ENCODE results near the gene ZNF764. TPM values are rescaled to one million over a fixed set of nuclear protein-coding genes. Genes with fewer than 3 reads are reported as not detected.

Gene ZNF764
- total and polyA plus RNA-seq, 2 experiments from 2014 or later: 5.6 to 12.9 TPM

DNA sequence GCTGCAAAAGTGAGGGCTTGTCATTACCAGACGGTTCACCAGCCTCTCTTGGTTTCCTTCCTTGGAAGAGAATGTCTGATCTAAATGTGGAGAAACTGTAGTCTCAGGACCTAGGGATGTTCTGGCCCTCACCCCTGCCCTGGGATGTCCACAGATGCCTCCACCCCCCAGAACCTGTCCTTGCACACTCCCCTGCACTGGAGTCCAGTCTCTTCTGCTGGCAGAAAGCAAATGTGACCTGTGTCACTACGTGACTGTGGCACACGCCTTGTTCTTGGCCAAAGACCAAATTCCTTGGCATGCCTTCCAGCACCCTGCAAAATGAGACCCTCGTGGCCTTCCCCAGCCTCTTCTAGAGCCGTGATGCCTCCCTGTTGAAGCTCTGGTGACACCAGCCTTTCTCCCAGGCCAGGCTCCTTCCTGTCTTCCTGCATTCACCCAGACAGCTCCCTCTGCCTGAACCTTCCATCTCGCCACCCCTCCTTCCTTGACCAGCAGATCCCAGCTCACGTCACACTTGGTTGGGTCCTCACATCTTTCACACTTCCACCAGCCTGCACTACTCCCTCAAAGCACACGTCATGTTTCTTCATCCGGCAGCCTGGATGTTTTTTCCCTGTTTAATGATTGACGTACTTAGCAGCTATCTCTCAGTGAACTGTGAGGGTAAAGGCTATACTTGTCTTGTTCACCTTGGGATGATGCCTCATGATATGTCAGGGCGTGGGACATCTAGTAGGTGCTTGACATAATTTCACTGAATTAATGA, 36.1 kb downstream of the ZNF764 start:
- Mint-ChIP-seq H3K27ac (no peak overlapping the region), H3K27me3 (ENCODE audit: insufficient read depth, low read depth, poor library complexity) (peaks cover 9% of the 10 kb centered on the region), H3K4me1 (peaks cover 3% of the 10 kb centered on the region), H3K9me3 (no peaks in the 10 kb centered on the region; the same call in 2 of the 3 replicates), H3K36me3 (ENCODE audit: low read depth) (peaks cover 3% of the 10 kb centered on the region), H3K4me3 (no peak overlapping the region; the same call in 2 of the 3 replicates)
- H3K4me1 ChIP-seq (ENCODE audit: insufficient read depth): peaks cover 5% of the 10 kb centered on the region; the same call in 1 of the 2 replicates
- no peaks in the 10 kb centered on the region for H3K36me3 ChIP-seq (ENCODE audit: insufficient read depth)
- 0 out of 2 replicates have a peak, but pooled peaks cover 10% of the 10 kb centered on the region for H3F3A ChIP-seq (replicated peaks; ENCODE audit: low read depth)
- H2AFZ ChIP-seq: no peak overlapping the region
- no peaks in the 10 kb centered on the region for H4K20me1 ChIP-seq (replicated peaks; ENCODE audit: insufficient read depth)
- no peak overlapping the region for H3K27ac ChIP-seq (ENCODE audit: low read depth)
- ATAC-seq (no peak), DNase-seq (ENCODE audit: low spot score) (no peak)
- TF ChIP-seq ZNF331 (CRISPR knock-in tag; IDR thresholded peaks at IDR 0.05; ENCODE audit: low read depth) (no peak), STAT1 (IDR thresholded peaks at IDR 0.05; ENCODE audit: unreplicated experiment) (no peak), POLR2AphosphoS5 (IDR thresholded peaks at IDR 0.05; ENCODE audit: low read depth) (no peak), NANOG (IDR thresholded peaks at IDR 0.05; ENCODE audit: borderline replicate concordance) (no peak), EZH2phosphoT487 (IDR thresholded peaks at IDR 0.05; ENCODE audit: unreplicated experiment) (no peak), JUNB (IDR thresholded peaks at IDR 0.05; ENCODE audit: unreplicated experiment) (no peak), ETS1 (IDR thresholded peaks at IDR 0.05) (no peak), ZNF114 (CRISPR knock-in tag; IDR thresholded peaks at IDR 0.05) (no peak), EZH2 (IDR thresholded peaks at IDR 0.05; ENCODE audit: low read depth, unreplicated experiment) (no peak), REST (IDR thresholded peaks at IDR 0.05; ENCODE audit: unreplicated experiment) (no peak), CREB1 (CRISPR knock-in tag; IDR thresholded peaks at IDR 0.05; ENCODE audit: low read depth) (no peak)
- TF ChIP-seq, protein P1, sequence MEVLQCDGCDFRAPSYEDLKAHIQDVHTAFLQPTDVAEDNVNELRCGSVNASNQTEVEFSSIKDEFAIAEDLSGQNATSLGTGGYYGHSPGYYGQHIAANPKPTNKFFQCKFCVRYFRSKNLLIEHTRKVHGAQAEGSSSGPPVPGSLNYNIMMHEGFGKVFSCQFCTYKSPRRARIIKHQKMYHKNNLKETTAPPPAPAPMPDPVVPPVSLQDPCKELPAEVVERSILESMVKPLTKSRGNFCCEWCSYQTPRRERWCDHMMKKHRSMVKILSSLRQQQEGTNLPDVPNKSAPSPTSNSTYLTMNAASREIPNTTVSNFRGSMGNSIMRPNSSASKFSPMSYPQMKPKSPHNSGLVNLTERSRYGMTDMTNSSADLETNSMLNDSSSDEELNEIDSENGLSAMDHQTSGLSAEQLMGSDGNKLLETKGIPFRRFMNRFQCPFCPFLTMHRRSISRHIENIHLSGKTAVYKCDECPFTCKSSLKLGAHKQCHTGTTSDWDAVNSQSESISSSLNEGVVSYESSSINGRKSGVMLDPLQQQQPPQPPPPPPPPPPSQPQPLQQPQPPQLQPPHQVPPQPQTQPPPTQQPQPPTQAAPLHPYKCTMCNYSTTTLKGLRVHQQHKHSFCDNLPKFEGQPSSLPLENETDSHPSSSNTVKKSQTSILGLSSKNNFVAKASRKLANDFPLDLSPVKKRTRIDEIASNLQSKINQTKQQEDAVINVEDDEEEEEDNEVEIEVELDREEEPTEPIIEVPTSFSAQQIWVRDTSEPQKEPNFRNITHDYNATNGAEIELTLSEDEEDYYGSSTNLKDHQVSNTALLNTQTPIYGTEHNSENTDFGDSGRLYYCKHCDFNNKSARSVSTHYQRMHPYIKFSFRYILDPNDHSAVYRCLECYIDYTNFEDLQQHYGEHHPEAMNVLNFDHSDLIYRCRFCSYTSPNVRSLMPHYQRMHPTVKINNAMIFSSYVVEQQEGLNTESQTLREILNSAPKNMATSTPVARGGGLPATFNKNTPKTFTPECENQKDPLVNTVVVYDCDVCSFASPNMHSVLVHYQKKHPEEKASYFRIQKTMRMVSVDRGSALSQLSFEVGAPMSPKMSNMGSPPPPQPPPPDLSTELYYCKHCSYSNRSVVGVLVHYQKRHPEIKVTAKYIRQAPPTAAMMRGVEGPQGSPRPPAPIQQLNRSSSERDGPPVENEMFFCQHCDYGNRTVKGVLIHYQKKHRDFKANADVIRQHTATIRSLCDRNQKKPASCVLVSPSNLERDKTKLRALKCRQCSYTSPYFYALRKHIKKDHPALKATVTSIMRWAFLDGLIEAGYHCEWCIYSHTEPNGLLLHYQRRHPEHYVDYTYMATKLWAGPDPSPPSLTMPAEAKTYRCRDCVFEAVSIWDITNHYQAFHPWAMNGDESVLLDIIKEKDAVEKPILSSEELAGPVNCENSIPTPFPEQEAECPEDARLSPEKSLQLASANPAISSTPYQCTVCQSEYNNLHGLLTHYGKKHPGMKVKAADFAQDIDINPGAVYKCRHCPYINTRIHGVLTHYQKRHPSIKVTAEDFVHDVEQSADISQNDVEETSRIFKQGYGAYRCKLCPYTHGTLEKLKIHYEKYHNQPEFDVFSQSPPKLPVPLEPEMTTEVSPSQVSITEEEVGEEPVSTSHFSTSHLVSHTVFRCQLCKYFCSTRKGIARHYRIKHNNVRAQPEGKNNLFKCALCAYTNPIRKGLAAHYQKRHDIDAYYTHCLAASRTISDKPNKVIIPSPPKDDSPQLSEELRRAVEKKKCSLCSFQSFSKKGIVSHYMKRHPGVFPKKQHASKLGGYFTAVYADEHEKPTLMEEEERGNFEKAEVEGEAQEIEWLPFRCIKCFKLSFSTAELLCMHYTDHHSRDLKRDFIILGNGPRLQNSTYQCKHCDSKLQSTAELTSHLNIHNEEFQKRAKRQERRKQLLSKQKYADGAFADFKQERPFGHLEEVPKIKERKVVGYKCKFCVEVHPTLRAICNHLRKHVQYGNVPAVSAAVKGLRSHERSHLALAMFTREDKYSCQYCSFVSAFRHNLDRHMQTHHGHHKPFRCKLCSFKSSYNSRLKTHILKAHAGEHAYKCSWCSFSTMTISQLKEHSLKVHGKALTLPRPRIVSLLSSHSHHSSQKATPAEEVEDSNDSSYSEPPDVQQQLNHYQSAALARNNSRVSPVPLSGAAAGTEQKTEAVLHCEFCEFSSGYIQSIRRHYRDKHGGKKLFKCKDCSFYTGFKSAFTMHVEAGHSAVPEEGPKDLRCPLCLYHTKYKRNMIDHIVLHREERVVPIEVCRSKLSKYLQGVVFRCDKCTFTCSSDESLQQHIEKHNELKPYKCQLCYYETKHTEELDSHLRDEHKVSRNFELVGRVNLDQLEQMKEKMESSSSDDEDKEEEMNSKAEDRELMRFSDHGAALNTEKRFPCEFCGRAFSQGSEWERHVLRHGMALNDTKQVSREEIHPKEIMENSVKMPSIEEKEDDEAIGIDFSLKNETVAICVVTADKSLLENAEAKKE (CRISPR knock-in tag; IDR thresholded peaks at IDR 0.05): no peak
- TF ChIP-seq, protein P2, sequence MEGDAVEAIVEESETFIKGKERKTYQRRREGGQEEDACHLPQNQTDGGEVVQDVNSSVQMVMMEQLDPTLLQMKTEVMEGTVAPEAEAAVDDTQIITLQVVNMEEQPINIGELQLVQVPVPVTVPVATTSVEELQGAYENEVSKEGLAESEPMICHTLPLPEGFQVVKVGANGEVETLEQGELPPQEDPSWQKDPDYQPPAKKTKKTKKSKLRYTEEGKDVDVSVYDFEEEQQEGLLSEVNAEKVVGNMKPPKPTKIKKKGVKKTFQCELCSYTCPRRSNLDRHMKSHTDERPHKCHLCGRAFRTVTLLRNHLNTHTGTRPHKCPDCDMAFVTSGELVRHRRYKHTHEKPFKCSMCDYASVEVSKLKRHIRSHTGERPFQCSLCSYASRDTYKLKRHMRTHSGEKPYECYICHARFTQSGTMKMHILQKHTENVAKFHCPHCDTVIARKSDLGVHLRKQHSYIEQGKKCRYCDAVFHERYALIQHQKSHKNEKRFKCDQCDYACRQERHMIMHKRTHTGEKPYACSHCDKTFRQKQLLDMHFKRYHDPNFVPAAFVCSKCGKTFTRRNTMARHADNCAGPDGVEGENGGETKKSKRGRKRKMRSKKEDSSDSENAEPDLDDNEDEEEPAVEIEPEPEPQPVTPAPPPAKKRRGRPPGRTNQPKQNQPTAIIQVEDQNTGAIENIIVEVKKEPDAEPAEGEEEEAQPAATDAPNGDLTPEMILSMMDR (conservative IDR thresholded peaks at IDR 0.05; ENCODE audit: low read depth in 2 of 2): no peak
- no peaks in the 10 kb centered on the region for H3K9me2 ChIP-seq (ENCODE audit: insufficient read depth)
- peaks cover 7% of the 10 kb centered on the region; the same call in 1 of the 2 replicates for H3K79me2 ChIP-seq (replicated peaks; ENCODE audit: insufficient read depth)
- no peaks in the 10 kb centered on the region for H3K27me3 ChIP-seq (ENCODE audit: insufficient read depth)
- H3K4me2 ChIP-seq: no peak overlapping the region
- H3K4me3 ChIP-seq: no peak overlapping the region

All from GM23338 (cell line).